H9 (cell line): ENCODE results near the gene HOXD12. TPM values are rescaled to one million over a fixed set of nuclear protein-coding genes. Genes with fewer than 3 reads are reported as not detected.

Source experiments
- DNase-seq: peaks from one replicate; pipeline ENCODE4 v3.0.0-alpha.2; 2017
- H2AFZ ChIP-seq: one replicate; pipeline ENCODE4 v1.6.1; 2013; ENCODE audit warnings: mild to moderate bottlenecking, low read length, control low read depth, moderate library complexity
- H2AK5ac ChIP-seq: 2 replicates; pipeline ENCODE4 v1.6.1; 2013; ENCODE audit warnings: low read length, control low read depth, mixed read lengths; ENCODE audit not compliant: insufficient read length
- H2BK120ac ChIP-seq: one replicate; pipeline ENCODE4 v1.6.1; 2013; ENCODE audit warnings: low read depth, mild to moderate bottlenecking, low read length, control low read depth, inconsistent platforms; ENCODE audit not compliant: poor library complexity, severe bottlenecking
- H2BK12ac ChIP-seq: 2 replicates; pipeline ENCODE4 v1.6.1; 2013; ENCODE audit warnings: low read length, control low read depth, mixed read lengths, low read depth; ENCODE audit not compliant: insufficient read length
- H2BK15ac ChIP-seq: 2 replicates; pipeline ENCODE4 v1.6.1; 2013; ENCODE audit warnings: low read depth, low read length, control low read depth
- H2BK20ac ChIP-seq: one replicate; pipeline ENCODE4 v1.6.1; 2013; ENCODE audit warnings: low read depth, mild to moderate bottlenecking, low read length, control low read depth, inconsistent platforms; ENCODE audit not compliant: poor library complexity, severe bottlenecking
- H2BK5ac ChIP-seq: 2 replicates; pipeline ENCODE4 v1.6.1; 2013; ENCODE audit warnings: low read length, control low read depth, mixed read lengths; ENCODE audit not compliant: insufficient read length
- H3K14ac ChIP-seq: 2 replicates; pipeline ENCODE4 v1.6.1; 2013; ENCODE audit warnings: low read length, control low read depth; ENCODE audit not compliant: insufficient read depth
- H3K18ac ChIP-seq: 2 replicates; pipeline ENCODE4 v1.6.1; 2013; ENCODE audit warnings: low read depth, mild to moderate bottlenecking, mixed read lengths, low read length, control low read depth; ENCODE audit not compliant: insufficient read length
- H3K23ac ChIP-seq: 2 replicates; pipeline ENCODE4 v1.6.1; 2013; ENCODE audit warnings: low read length, control low read depth, mixed read lengths, low read depth; ENCODE audit not compliant: insufficient read length
- H3K23me2 ChIP-seq: 2 replicates; pipeline ENCODE4 v1.6.1; 2013; ENCODE audit warnings: low read depth, mild to moderate bottlenecking, mixed read lengths, low read length, control low read depth; ENCODE audit not compliant: insufficient read length, poor library complexity, severe bottlenecking
- H3K27ac ChIP-seq: 2 replicates; pipeline ENCODE4 v1.5.1; 2013; ENCODE audit warnings: low read length, control low read depth, mixed read lengths, low read depth; ENCODE audit not compliant: insufficient read length
- H3K27me3 ChIP-seq: 2 replicates; pipeline ENCODE4 v1.6.1; 2013; ENCODE audit warnings: low read length, control low read depth, inconsistent platforms; ENCODE audit not compliant: insufficient read depth
- H3K4ac ChIP-seq: 2 replicates; pipeline ENCODE4 v1.6.1; 2013; ENCODE audit warnings: low read depth, mild to moderate bottlenecking, control low read depth, inconsistent platforms, low read length, moderate library complexity
- H3K4me1 ChIP-seq: 2 replicates; pipeline ENCODE4 v1.6.1; 2013; ENCODE audit warnings: low read length, control low read depth, inconsistent platforms; ENCODE audit not compliant: insufficient read depth
- H3K4me2 ChIP-seq: 2 replicates; pipeline ENCODE4 v1.6.1; 2013; ENCODE audit warnings: low read length, control low read depth, mixed read lengths; ENCODE audit not compliant: insufficient read length, insufficient read depth
- H3K56ac ChIP-seq: 2 replicates; pipeline ENCODE4 v1.6.1; 2013; ENCODE audit warnings: low read depth, mild to moderate bottlenecking, mixed read lengths, low read length, control low read depth; ENCODE audit not compliant: insufficient read length
- H3K79me1 ChIP-seq: 2 replicates; pipeline ENCODE4 v1.6.1; 2013; ENCODE audit warnings: low read depth, mild to moderate bottlenecking, moderate library complexity, low read length, control low read depth, inconsistent platforms; ENCODE audit not compliant: insufficient read depth, poor library complexity, severe bottlenecking
- H3K79me2 ChIP-seq: 2 replicates; pipeline ENCODE4 v1.6.1; 2013; ENCODE audit warnings: low read length, control low read depth, inconsistent platforms; ENCODE audit not compliant: insufficient read depth
- H3K9ac ChIP-seq: 2 replicates; pipeline ENCODE4 v1.6.1; 2013; ENCODE audit warnings: low read length, control low read depth, mixed read lengths; ENCODE audit not compliant: insufficient read length; ENCODE audit errors: extremely low read depth
- H3K9me3 ChIP-seq: one replicate; pipeline ENCODE4 v1.6.1; 2013; ENCODE audit warnings: low read depth, low read length, inconsistent platforms; ENCODE audit not compliant: control insufficient read depth
- H3T11ph ChIP-seq: one replicate; pipeline ENCODE4 v1.6.1; 2013; ENCODE audit warnings: mild to moderate bottlenecking, low read length, control low read depth, inconsistent platforms
- H4K20me1 ChIP-seq: one replicate; pipeline ENCODE4 v1.6.1; 2013; ENCODE audit not compliant: control insufficient read depth, insufficient read length, insufficient read depth
- H4K5ac ChIP-seq: 2 replicates; pipeline ENCODE4 v1.6.1; 2013; ENCODE audit warnings: low read depth, mild to moderate bottlenecking, mixed read lengths, low read length, control low read depth; ENCODE audit not compliant: insufficient read length
- H4K8ac ChIP-seq: replicated peaks from 2 replicates; pipeline ENCODE4 v1.6.1; 2013; ENCODE audit warnings: low read length, control low read depth, mixed read lengths, low read depth; ENCODE audit not compliant: insufficient read length
- H4K91ac ChIP-seq: 2 replicates; pipeline ENCODE4 v1.6.1; 2013; ENCODE audit warnings: low read depth, mild to moderate bottlenecking, moderate library complexity, mixed read lengths, low read length, control low read depth; ENCODE audit not compliant: insufficient read length
- H3K27ac Mint-ChIP-seq, 3 experiments: 2 replicates in 2 of 3; 3 replicates in 1 of 3; pipeline ENCODE4 v1.8.0; 2020 to 2021; ENCODE audit warnings: mixed read lengths in 3 of 3, mild to moderate bottlenecking in 1 of 3, moderate library complexity in 1 of 3
- H3K27me3 Mint-ChIP-seq: 2 replicates; pipeline ENCODE4 v1.8.0; 2021; ENCODE audit warnings: low read depth, mild to moderate bottlenecking, moderate library complexity, mixed read lengths
- H3K36me3 Mint-ChIP-seq, 3 experiments: 2 replicates in 2 of 3; 3 replicates in 1 of 3; pipeline ENCODE4 v1.8.0; 2020 to 2021; ENCODE audit warnings: low read depth in 3 of 3, mixed read lengths in 3 of 3; ENCODE audit not compliant: insufficient read depth in 1 of 3
- H3K4me1 Mint-ChIP-seq, 2 experiments: 2 replicates each; pipeline ENCODE4 v1.8.0; 2020; ENCODE audit warnings: mixed read lengths in 2 of 2
- H3K4me3 Mint-ChIP-seq, 2 experiments: 2 replicates in 1 of 2; 3 replicates in 1 of 2; pipeline ENCODE4 v1.8.0; 2020 to 2021; ENCODE audit warnings: mild to moderate bottlenecking in 2 of 2, mixed read lengths in 2 of 2, moderate library complexity in 1 of 2
- H3K9me3 Mint-ChIP-seq, 2 experiments: 2 replicates in 1 of 2; 3 replicates in 1 of 2; pipeline ENCODE4 v1.8.0; 2020; ENCODE audit warnings: mild to moderate bottlenecking in 2 of 2, mixed read lengths in 2 of 2, moderate library complexity in 1 of 2
- CTCF ChIP-seq: fragments of 200-600 bp; sonication (generic); conservative IDR thresholded peaks from 3 replicates; pipeline ENCODE4 v1.8.0; 2021; ENCODE audit warnings: antibody characterized with exemption, mild to moderate bottlenecking
- WGBS: extraction: QIAGEN DNeasy Blood & Tissue Kit; methylation state at CpG from one replicate; pipeline ENCODE4 v1.1.7; 2013; ENCODE audit warnings: missing lambda C conversion rate, low lambda C conversion rate, mixed read lengths; ENCODE audit not compliant: insufficient read length; ENCODE audit errors: extremely low coverage; 5-methylcytosine and 5-hydroxymethylcytosine counted together
- total RNA-seq: library from RNA; stranded (reverse); gene quantifications from 2 replicates; pipeline ENCODE4 v1.2.1, GENCODE V29; 2021

The HOXD12 gene
- total RNA-seq, 1 experiment from 2014 or later = not detected

GRCh38 chr2:176110415-176111308 is 11.1 kb downstream of the HOXD12 start:
- Histone ChIP-seq H3K14ac (no peak overlapping the region), H3K18ac (no peak overlapping the region), H4K8ac (no peak overlapping the region), H3K27ac (no peak overlapping the region), H3K9me3 (no peaks in the 10 kb centered on the region), H3K4me1 (no peaks in the 10 kb centered on the region), H3K79me2 (no peaks in the 10 kb centered on the region), H2BK12ac (no peak overlapping the region), H4K91ac (no peak overlapping the region), H2BK5ac (no peak overlapping the region), H2BK120ac (no peak overlapping the region), H3K9ac (no peak overlapping the region), H4K20me1 (no peaks in the 10 kb centered on the region), H3K23ac (no peak overlapping the region), H3T11ph (no peak overlapping the region), H3K27me3 (peaks cover 92% of the 10 kb centered on the region), H3K4me2 (no peak overlapping the region), H3K23me2 (no peaks in the 10 kb centered on the region), H3K56ac (no peak overlapping the region), H2AFZ (no peak overlapping the region), H2AK5ac (no peak overlapping the region), H2BK20ac (no peak overlapping the region), H3K79me1 (no peaks in the 10 kb centered on the region), H4K5ac (no peak overlapping the region), H2BK15ac (no peak overlapping the region), H3K4ac (no peak overlapping the region)
- no CpG with 5 or more reads among the region's 7 CpGs for WGBS
- peaks cover 0 to 15% of the 10 kb centered on the region in 2 experiments for H3K9me3 Mint-ChIP-seq
- peaks cover 96% of the 10 kb centered on the region for H3K27me3 Mint-ChIP-seq
- peaks cover 9 to 28% of the 10 kb centered on the region in 2 experiments for H3K4me1 Mint-ChIP-seq
- no peak for DNase-seq
- no peak overlapping the region for H3K27ac Mint-ChIP-seq
- no peaks in the 10 kb centered on the region; a peak in 1 of 7 replicates for H3K36me3 Mint-ChIP-seq
- TF ChIP-seq CTCF = no peak
- H3K4me3 Mint-ChIP-seq = no peak overlapping the region
